A549 (cell line): ENCODE measurements around the gene DPY19L1. TPM values are rescaled to one million over a fixed set of nuclear protein-coding genes. Genes with fewer than 3 reads are reported as not detected.
"Not testable (repeated sequence)": the region's sequence is repeated elsewhere in the genome, so short reads cannot be mapped to it uniquely, and the experiment has no call there.

Experiments
- ATAC-seq, 2 experiments: fragments of 200-7000 bp in 1 of 2; fragments of >200 bp in 1 of 2; cut with Nextera tagmentation in 1 of 2; cut with Tn5 transposase in 1 of 2; 3 replicates each; pipeline versions ENCODE4 v1.8.0 to v1.9.1; 2018 to 2020; ENCODE audit warnings: mild to moderate bottlenecking in 1 of 2, moderate library complexity in 1 of 2
- CTCF ChIA-PET: fragments of 300-600 bp; sonication (Branson Sonifier 250); formaldehyde crosslinking; extraction: SDS; loops from one replicate; lab custom pipeline; 2021; ENCODE audit warnings: antibody characterized with exemption, inconsistent platforms; lab: Yijun Ruan, JAX
- POLR2A ChIA-PET: fragments of 350-600 bp; formaldehyde crosslinking; extraction: SDS; loops from one replicate; lab custom pipeline; 2021; ENCODE audit warnings: antibody characterized with exemption, inconsistent platforms; lab: Yijun Ruan, JAX
- DNase-seq, 2 experiments: peaks; one replicate each; pipeline versions ENCODE4 v3.0.0 to v3.0.0-alpha.2; 2011 to 2016; ENCODE audit warnings: low read depth in 1 of 2, low spot score in 1 of 2
- FAIRE-seq: peaks from 2 replicates; lab custom pipeline; 2011; peaks lifted over from hg19 to GRCh38; lab: Jason Lieb, UNC
- H3K27ac ChIP-seq, 2 experiments: fragments of >200 bp; sonication (Bioruptor Twin); formaldehyde crosslinking; 3 replicates each; pipeline ENCODE4 v1.5.1; 2016 to 2017
- H3K4me1 ChIP-seq: fragments of >200 bp; sonication (Bioruptor Twin); formaldehyde crosslinking; 3 replicates; pipeline ENCODE4 v1.6.1; 2016
- H3K4me2 ChIP-seq: fragments of >200 bp; sonication (Bioruptor Twin); formaldehyde crosslinking; 3 replicates; pipeline ENCODE4 v1.6.1; 2016
- H3K4me3 ChIP-seq: fragments of >200 bp; sonication (Bioruptor Twin); formaldehyde crosslinking; 3 replicates; pipeline ENCODE4 v1.5.1; 2016
- H3K9me3 ChIP-seq: fragments of >200 bp; sonication (Bioruptor Twin); formaldehyde crosslinking; 3 replicates; pipeline ENCODE4 v1.6.1; 2016
- CBX8 ChIP-seq: fragments of 200-600 bp; sonication (generic); IDR thresholded peaks from 2 replicates; pipeline ENCODE4 v1.6.1; 2016
- CHD4 ChIP-seq: fragments of 200-600 bp; sonication (generic); IDR thresholded peaks from 2 replicates; pipeline ENCODE4 v1.6.1; 2016; ENCODE audit warnings: antibody characterized with exemption, mild to moderate bottlenecking, borderline replicate concordance
- EHMT2 ChIP-seq: fragments of 200-600 bp; sonication (generic); IDR thresholded peaks from 2 replicates; pipeline ENCODE4 v1.6.1; 2016; ENCODE audit warnings: antibody characterized with exemption, low read depth, mild to moderate bottlenecking, moderate library complexity
- ESRRA ChIP-seq: fragments of 150-350 bp; IDR thresholded peaks from 2 replicates; pipeline ENCODE4 v1.6.1; 2014; ENCODE audit warnings: mild to moderate bottlenecking, low read length, borderline replicate concordance
- FOXS1 ChIP-seq: fragments of 250-450 bp; sonication (Bioruptor Pico); IDR thresholded peaks from 2 replicates; pipeline ENCODE4 v1.5.0; 2020; ENCODE audit warnings: mild to moderate bottlenecking, moderate library complexity
- HDAC2 ChIP-seq: fragments of 200-600 bp; sonication (generic); IDR thresholded peaks from 2 replicates; pipeline ENCODE4 v1.6.1; 2016
- HMGXB4 ChIP-seq: fragments of 250-450 bp; sonication (Bioruptor Pico); IDR thresholded peaks from 2 replicates; pipeline ENCODE4 v1.5.0; 2021; ENCODE audit warnings: mild to moderate bottlenecking, moderate library complexity, borderline replicate concordance
- HOXB13 ChIP-seq: fragments of 250-450 bp; sonication (Bioruptor Pico); IDR thresholded peaks from 2 replicates; pipeline ENCODE4 v1.5.0; 2020; ENCODE audit warnings: low read depth, mild to moderate bottlenecking, moderate library complexity
- HOXB5 ChIP-seq: fragments of 250-450 bp; sonication (Bioruptor Pico); IDR thresholded peaks from 2 replicates; pipeline ENCODE4 v1.5.0; 2020; ENCODE audit warnings: mild to moderate bottlenecking, moderate library complexity
- JUN ChIP-seq, 2 experiments: fragments of >200 bp; sonication (Bioruptor Twin); formaldehyde crosslinking; IDR thresholded peaks; 2 replicates in 1 of 2; 3 replicates in 1 of 2; pipeline ENCODE4 v1.6.1; 2016 to 2017
- JUNB ChIP-seq: fragments of >200 bp; sonication (Bioruptor Twin); formaldehyde crosslinking; IDR thresholded peaks from 2 replicates; pipeline ENCODE4 v1.6.1; 2016
- KDM1A ChIP-seq: fragments of 200-600 bp; sonication (generic); IDR thresholded peaks from 2 replicates; pipeline ENCODE4 v1.6.1; 2016; ENCODE audit warnings: low read depth, mild to moderate bottlenecking
- KDM5A ChIP-seq: fragments of 200-600 bp; sonication (generic); IDR thresholded peaks from 2 replicates; pipeline ENCODE4 v1.6.1; 2016; ENCODE audit warnings: antibody characterized with exemption, mild to moderate bottlenecking
- NFE2L2 ChIP-seq: fragments of 150-350 bp; conservative IDR thresholded peaks from 2 replicates; pipeline ENCODE4 v1.6.1; 2014; ENCODE audit warnings: low read length
- NPAS2 ChIP-seq: fragments of 250-450 bp; sonication (Bioruptor Pico); IDR thresholded peaks from 2 replicates; pipeline ENCODE4 v1.8.0; 2022; ENCODE audit warnings: mild to moderate bottlenecking, moderate library complexity, borderline replicate concordance
- NR3C1 ChIP-seq: fragments of >200 bp; sonication (Bioruptor Twin); formaldehyde crosslinking; IDR thresholded peaks from 3 replicates; pipeline ENCODE4 v1.6.1; 2017
- PHF8 ChIP-seq: fragments of 200-600 bp; sonication (generic); IDR thresholded peaks from 2 replicates; pipeline ENCODE4 v1.6.1; 2016; ENCODE audit warnings: low read depth, mild to moderate bottlenecking, antibody characterized with exemption, moderate library complexity, borderline replicate concordance
- RAD21 ChIP-seq, 2 experiments: fragments of >200 bp in 1 of 2; sonication (Bioruptor Twin) in 1 of 2; formaldehyde crosslinking in 1 of 2; IDR thresholded peaks in 1 of 2; conservative IDR thresholded peaks in 1 of 2; 2 replicates in 1 of 2; 3 replicates in 1 of 2; pipeline ENCODE4 v1.6.1; 2012 to 2018; ENCODE audit warnings: inconsistent platforms in 1 of 2
- REST ChIP-seq: fragments of 200-600 bp; sonication (generic); IDR thresholded peaks from 2 replicates; pipeline ENCODE4 v1.6.1; 2016; ENCODE audit warnings: antibody characterized with exemption, mild to moderate bottlenecking, moderate library complexity
- RFX5 ChIP-seq: fragments of 450-650 bp; IDR thresholded peaks from 2 replicates; pipeline ENCODE4 v1.7.1; 2014; ENCODE audit warnings: antibody characterized with exemption, mild to moderate bottlenecking, moderate library complexity
- USF2 ChIP-seq: fragments of 450-650 bp; IDR thresholded peaks from 2 replicates; pipeline ENCODE4 v1.6.1; 2014; ENCODE audit warnings: antibody characterized with exemption
- ZNF302 ChIP-seq: fragments of 250-450 bp; sonication (Bioruptor Pico); IDR thresholded peaks from 2 replicates; pipeline ENCODE4 v1.9.0; 2021; ENCODE audit warnings: inconsistent platforms, mild to moderate bottlenecking, moderate library complexity
- WGBS: methylation state at CpG from one replicate; pipeline ENCODE4 v1.1.6; 2017; ENCODE audit errors: missing lambda C conversion rate; 5-methylcytosine and 5-hydroxymethylcytosine counted together
- polyA plus RNA-seq, 4 experiments: library from polyadenylated mRNA; depleted of rRNA in 3 of 4; stranded (reverse); fragments of >200 nt; fragmentation: RNase III in 1 of 4; extraction: RNeasy Plus Mini Kit Qiagen cat#74134 plus additional on column Dnase treatment in 1 of 4; gene quantifications; 2 replicates in 3 of 4; 3 replicates in 1 of 4; pipeline ENCODE4 v1.2.3, GENCODE V29; 2011 to 2017

DPY19L1 gene
- polyA plus RNA-seq, 2 of the 4 experiments (the other 2 are of a cell fraction): 53.6 to 129 TPM

- DNase-seq (no peak), FAIRE-seq (no peak), ATAC-seq (no peak)
- Histone ChIP-seq H3K4me1 (no peaks in the 10 kb centered on the region), H3K4me3 (no peak overlapping the region), H3K27ac (no peak overlapping the region), H3K4me2 (no peak overlapping the region), H3K9me3 (no peaks in the 10 kb centered on the region)
- TF ChIP-seq NR3C1: no peak
- TF ChIP-seq CHD4: no peak
- TF ChIP-seq HMGXB4: no peak
- no peak for TF ChIP-seq KDM1A
- no peak for TF ChIP-seq HDAC2
- TF ChIP-seq ESRRA: no peak
- TF ChIP-seq RFX5: no peak
- TF ChIP-seq JUNB: no peak
- no peak for TF ChIP-seq CBX8
- TF ChIP-seq NFE2L2: no peak
- no peak for TF ChIP-seq HOXB5 (CRISPR knock-in tag)
- 80% methylated on average over 3 of the region's 3 CpGs for WGBS
- ChIA-PET POLR2A (no interaction called here), CTCF (no interaction called here)
Observed at GRCh38 chr7:34973400-34973760, 63.9 kb downstream of the DPY19L1 start.

- H3K4me3 ChIP-seq, H3K4me2 ChIP-seq, H3K27ac ChIP-seq, FAIRE-seq, H3K9me3 ChIP-seq, ATAC-seq, POLR2A ChIA-PET, DNase-seq, H3K4me1 ChIP-seq: not testable (repeated sequence)
- CTCF ChIA-PET: interaction anchor here (2.0 kb wide), 1 partner anchor 652 kb away, joined by 4 read pairs; no protein-coding TSS in a partner anchor
- WGBS: 79% methylated on average over 1 of the region's 1 CpG
Observed at GRCh38 chr7:34972739-34973399, 64.4 kb downstream of the DPY19L1 start.

GRCh38 chr7:34967818-34968217 lies 69.5 kb downstream of the DPY19L1 start:
- WGBS: no CpG with 5 or more reads among the region's 1 CpG
- ATAC-seq, DNase-seq, H3K4me2 ChIP-seq, H3K27ac ChIP-seq, H3K4me1 ChIP-seq, CTCF ChIA-PET, POLR2A ChIA-PET, H3K9me3 ChIP-seq, H3K4me3 ChIP-seq: not testable (repeated sequence)
- peak; percentile 23 for FAIRE-seq

GRCh38 chr7:34966504-34966903 lies 70.8 kb downstream of the DPY19L1 start:
- H3K9me3 ChIP-seq, H3K4me3 ChIP-seq, FAIRE-seq, ATAC-seq, H3K4me2 ChIP-seq, H3K27ac ChIP-seq, H3K4me1 ChIP-seq, CTCF ChIA-PET, DNase-seq, POLR2A ChIA-PET: not testable (repeated sequence)
- WGBS: 95% methylated on average over 3 of the region's 3 CpGs

- ChIA-PET POLR2A (no interaction called here), CTCF (no interaction called here)
- no peak for FAIRE-seq
- Histone ChIP-seq H3K4me2 (no peak overlapping the region), H3K4me3 (no peak overlapping the region), H3K9me3 (no peaks in the 10 kb centered on the region), H3K4me1 (no peaks in the 10 kb centered on the region), H3K27ac (no peak overlapping the region)
- no peak for ATAC-seq
- no peak for DNase-seq
- WGBS: 95% methylated on average over 1 of the region's 1 CpG
- TF ChIP-seq NPAS2 (CRISPR knock-in tag) (no peak), USF2 (no peak), PHF8 (no peak), ZNF302 (CRISPR knock-in tag) (no peak), KDM5A (no peak), JUN (IDR thresholded peaks at IDR 0.05) (no peak), REST (no peak), HOXB13 (CRISPR knock-in tag) (no peak), FOXS1 (no peak), RAD21 (conservative IDR thresholded peaks at IDR 0.05 in 1 of 2, IDR thresholded peaks at IDR 0.05 in 1 of 2) (no peak), EHMT2 (no peak), NR3C1 (no peak)
Observed at GRCh38 chr7:34958021-34958420, 79.3 kb downstream of the DPY19L1 start.
